IPS DF 19.7 (cell line): Measurements from ENCODE around the gene ASGR1.

Experiments
- DNase-seq: peaks from one replicate; pipeline ENCODE4 v3.0.0-alpha.2; 2013; ENCODE audit warnings: low read depth, low spot score

The ASGR1 gene

DNA sequence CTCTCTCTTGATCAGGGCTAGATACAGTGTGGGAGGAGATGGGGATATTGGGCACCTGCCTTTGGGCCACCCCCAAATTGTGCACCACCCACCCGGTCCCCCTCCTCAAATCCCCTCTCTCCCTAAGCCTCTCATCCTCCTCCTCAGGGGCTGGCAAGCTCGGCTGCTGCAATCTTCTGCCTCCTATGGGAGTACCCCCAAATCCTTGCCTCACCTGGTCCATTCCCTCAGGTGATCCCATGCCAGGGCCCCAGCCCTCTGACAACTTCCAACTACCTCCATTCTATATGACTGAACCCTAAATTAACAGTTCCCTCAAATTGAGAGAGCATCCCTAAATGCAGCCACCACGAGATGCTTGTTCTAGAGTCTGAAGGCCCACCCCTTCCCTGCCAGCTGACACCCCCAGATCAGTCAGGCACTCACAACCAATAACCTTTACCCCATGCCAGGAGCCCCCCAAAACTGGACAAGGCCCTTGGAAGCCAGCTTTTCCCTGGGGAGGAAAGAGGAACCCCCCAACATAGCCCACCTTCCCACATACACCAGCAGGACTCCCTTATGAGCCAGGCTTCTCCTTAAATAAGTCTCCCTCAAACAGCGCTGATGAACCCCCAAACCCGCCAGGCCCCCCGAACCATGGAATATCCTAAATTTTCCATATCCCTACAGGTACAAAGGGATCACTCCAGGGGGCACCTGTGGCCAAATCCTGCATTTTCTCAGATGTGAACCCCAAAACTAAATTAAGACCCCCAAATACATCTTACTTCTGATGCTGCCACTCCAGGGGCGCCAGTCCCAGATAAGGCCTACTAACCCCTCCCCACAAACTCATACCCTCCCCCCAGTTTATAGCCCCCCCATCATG is 37.3 kb upstream of the ASGR1 start:
- no peak for DNase-seq

DNA sequence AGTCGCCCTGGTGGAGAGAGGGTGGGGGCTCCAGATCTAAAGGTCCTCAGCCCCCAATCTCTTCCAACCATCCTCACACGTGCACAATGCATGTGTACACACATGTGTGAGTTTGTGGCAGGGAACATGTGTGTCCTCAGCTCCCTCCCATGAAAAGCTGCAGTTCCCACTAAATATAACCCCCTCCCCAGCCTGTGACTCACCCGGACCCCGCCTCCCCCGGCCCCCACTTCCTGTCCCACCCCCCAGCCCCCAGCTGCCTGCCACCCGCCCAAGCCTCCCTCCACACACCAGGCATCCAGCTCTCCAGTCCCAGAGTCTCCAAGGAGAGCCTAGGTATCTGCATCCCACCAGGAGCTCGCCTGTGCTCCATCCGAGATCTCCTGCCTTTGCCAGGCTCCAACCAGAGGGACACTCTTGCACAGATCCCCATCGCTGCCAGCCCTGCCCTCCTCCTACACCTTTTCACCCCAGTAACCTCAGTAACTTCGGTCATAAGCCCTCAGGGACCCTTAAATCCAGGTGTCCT is 36.5 kb upstream of the ASGR1 start:
- no peak for DNase-seq

- DNase-seq, result no peak
Observed at GRCh38 chr17:7215136-7215638, 36.0 kb upstream of the ASGR1 start.

DNA sequence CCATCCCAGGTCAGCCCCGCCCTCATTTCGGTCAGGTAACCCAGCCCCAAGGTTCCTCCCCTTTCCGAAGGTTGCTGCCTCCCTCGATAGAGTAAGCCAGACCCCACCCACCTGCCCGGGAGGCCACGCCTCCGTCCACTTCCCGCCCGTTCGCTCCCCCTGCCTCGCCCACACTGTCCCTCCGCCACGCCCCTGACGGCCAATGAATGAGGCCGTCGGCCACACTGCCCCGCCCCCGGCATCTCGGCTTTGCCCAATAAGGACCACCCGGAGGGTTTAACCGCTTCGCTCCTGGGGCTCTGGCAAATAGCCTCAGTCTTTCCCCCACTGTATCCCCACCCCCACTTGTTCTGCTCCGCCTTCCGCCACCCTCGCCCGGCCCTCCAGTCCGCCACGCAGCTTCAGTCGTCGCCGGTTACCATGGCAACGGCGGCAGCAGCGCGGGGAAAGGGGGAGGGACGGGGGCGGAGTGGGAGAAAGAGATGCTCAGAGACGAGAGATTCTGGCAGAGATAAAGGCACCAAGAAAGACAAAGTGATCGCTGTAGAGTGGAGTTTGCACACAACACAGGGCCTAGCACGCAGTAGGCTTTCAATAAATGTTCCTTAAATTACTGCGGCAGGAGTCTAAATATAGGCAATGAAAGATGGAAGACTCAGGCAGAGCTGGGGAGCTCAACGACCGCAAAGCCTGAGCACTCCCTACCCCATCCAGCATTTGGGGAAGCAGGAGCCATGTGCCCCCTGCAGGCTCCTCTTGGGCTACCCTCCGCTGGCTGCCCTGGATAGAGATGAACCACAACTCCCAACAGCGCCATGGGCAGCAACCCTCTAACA is 35.3 kb upstream of the ASGR1 start:
- DNase-seq, result peak; percentile 94

DNA sequence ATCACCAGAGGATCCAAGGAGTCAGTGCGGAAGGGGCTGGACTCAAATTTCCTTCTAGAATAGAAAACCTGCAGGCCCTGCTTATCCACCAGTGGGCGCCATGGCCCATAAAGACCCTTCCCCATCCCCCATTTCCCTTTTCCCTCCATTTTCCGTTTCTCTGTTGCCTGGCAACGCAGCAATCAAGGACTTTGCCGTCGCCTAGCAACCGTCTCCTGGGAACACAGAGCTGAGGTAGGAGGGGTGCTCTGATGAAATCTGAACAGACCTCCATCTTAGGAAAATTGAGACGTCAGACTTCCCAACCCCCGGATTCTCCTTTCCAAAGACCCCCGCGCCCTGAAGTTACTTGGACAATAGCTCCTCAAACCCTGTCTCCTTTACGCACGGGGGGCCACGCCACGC is 34.7 kb upstream of the ASGR1 start:
- peak; percentile 98 for DNase-seq

- DNase-seq, result no peak
Observed at GRCh38 chr17:7211491-7212273, 32.5 kb upstream of the ASGR1 start.

DNA sequence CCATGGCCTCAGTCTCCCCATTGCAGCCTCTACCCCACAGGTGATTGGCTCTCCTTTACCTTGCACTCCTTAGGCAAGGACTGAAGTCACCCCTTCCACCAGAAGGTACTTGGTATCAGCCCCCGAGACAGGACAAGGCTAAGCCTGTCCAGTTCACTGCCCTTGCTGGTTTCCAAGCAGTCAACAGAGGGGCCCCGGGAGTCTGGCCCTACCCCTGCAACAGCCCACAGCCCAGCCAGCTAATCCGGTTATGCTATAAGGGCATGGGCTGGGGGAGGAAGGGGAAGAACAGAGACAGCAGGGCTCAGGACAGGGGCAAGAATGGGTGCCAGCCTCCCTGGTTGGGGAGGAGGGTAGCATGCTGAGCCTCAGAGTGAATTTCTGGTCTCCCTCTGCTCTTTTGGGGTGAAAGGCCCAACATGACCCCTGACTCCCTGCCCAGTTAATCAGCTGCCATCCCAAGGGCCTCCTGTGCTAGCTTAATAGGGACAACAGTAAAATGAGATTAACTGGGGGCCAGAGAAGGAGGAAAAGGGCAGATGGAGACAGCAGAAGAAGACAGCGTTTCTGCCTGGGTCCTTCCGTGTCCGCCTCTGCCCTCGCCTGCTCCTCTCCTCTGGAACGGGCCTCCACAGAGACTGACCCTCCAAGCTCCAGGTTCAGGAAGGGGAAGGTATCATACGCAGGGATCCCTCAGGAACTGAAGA is 29.7 kb upstream of the ASGR1 start:
- DNase-seq, result no peak

- no peak for DNase-seq
Observed at GRCh38 chr17:7208027-7208571, 28.9 kb upstream of the ASGR1 start.

- no peak for DNase-seq
Observed at GRCh38 chr17:7207120-7208001, 28.2 kb upstream of the ASGR1 start.

- no peak for DNase-seq
Observed at GRCh38 chr17:7205561-7205960, 26.4 kb upstream of the ASGR1 start.

DNA sequence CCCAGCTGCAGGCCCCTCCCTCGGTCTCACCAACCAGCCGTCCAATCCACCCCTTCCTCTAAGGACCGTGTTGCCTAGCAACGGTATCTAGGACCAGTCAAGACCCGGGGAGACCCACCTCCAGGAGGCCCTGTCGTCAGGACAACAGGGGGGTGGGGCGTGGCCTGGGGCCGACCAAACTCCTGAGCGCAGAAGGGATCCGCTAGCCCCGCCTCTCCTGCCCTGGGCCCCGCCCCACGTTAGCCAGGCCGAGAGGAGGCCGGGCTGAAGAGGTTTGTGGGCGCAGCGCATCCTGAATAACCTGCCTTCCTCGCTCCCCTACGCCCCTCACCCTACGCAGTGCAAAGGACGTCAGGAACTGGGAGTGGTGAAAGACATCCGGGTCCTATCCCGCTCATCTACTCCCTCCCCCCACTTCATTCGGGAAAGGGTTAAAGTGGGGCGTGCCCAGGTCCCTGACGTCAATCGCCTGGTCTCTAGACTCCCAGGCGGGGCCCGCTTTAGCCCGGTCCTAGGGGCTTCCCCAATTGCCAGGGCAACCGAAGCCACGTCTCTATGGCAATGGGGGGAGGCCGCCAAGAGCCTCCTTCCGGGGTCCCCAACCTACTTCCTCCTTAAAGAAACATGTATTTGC is 25.8 kb upstream of the ASGR1 start:
- DNase-seq, result peak; percentile 94

GRCh38 chr17:7204336-7204735 is 25.2 kb upstream of the ASGR1 start:
- DNase-seq, result no peak

GRCh38 chr17:7203391-7203790 is 24.2 kb upstream of the ASGR1 start:
- no peak for DNase-seq

GRCh38 chr17:7196651-7197401 is 17.7 kb upstream of the ASGR1 start:
- no peak for DNase-seq

- no peak for DNase-seq
Observed at GRCh38 chr17:7195971-7196370, 16.8 kb upstream of the ASGR1 start.

DNA sequence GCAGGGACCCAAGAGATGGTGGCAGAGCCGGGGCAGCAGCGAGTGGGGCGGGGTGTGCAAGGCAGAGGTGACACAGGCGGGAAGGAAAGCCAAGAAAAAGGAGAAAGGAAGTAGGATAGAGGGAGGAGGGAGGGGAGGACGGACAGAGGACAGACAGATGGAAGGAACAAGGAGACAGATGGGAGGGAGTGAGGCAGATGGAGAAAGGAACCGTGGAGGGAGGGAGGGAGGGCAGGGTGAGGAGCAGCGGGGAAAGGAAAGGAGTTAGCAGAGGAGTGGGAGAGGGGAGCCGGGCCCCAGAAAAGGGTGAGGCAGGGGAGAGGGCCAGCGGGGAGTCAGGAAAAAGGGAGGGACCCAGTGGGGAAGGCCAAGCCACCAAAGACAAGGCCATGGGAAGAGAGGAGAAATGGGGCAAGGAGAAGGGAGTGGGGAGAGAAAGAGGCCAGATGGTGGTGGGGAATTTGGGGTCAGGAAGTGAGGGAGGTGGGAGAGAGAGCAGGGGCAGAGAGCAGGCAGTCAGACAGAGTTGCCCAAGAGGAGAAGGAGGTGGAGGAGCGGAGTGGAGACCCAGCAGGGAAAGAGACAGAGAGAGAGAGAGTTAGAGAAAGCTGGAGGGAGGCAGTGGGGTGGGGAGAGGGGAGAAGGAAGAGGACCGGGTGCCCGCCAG is 13.2 kb upstream of the ASGR1 start:
- no peak for DNase-seq

GRCh38 chr17:7191571-7192270 is 12.6 kb upstream of the ASGR1 start:
- DNase-seq, result no peak
